Endometrium (tissue), 2 donors: ENCODE data around the gene PCBP2.
"Not testable (repeated sequence)": the region's sequence is repeated elsewhere in the genome, so short reads cannot be mapped to it uniquely, and the experiment has no call there.

Source experiments
- FAIRE-seq: peaks from 2 replicates; lab custom pipeline; 2012; peaks lifted over from hg19 to GRCh38; lab: Jason Lieb, UNC
- donor health status: control.
- donor health status: control.

Gene PCBP2

DNA sequence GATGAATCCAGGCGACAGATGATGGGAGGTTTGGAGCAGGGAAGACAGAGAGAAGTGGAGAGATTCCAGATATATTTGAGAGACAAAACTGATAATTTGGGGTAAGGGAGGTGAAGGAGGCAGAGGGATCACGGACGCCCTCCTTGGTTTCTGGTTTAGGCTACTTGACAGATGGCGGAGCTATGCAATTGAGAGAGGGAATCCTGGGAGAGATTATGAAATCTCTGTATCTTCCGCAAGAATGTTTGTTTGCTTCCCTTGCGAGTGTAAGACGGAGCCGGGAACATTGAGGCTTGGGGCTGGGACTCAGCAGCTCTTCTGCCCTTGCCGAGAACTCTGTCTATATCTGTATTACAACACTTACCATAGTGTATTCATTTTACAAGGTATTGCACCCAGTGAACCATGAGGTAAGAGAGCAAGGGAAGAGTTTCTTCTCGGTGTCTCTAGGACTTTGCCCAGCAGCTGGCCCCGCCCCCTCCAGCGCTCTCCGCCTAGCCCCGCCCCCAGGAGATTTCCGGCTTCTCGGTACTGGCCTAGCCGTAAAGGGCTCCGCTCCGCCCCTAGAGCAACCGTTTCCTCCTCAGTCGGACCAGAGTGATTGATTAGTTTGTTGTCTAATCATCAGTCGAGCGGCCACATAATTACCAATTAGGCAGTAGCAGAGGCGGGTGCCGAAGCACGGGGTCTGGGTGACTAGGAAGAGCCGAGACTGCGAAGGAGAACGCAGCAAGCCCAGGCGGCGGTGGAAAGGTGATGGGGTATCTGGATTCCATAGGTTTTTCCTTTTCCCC, 10.7 kb upstream of the PCBP2 start, which contains the start of gene PRR13:
TSS of gene PRR13 (plus strand) at position 695 of the 794 bp plus-strand sequence. CDS start 981 bp downstream, outside the sequence.
- FAIRE-seq = peak; percentile 62

DNA sequence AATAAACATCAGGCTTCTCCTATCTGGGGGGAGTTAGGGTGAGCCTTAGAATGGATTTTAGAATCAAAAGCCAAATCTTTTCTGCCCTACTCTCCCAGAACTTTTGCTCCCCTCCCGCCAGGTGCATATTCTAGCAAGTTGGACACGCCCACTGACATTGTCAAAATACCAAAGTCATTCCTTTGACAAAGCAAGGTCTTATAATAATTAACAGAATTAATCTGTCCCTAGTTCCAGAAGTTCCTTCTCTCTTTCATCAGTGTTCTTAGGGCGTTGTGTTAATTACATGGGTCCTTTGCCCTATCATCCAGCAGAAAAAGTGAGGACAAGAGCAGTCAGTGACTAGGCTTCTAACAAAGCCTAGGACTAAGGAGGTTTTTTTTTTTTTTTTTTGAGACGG, 7.9 kb upstream of the PCBP2 start:
- FAIRE-seq = no peak

GRCh38 chr12:53444593-53445325, 7.1 kb upstream of the PCBP2 start:
- not testable (repeated sequence) for FAIRE-seq

GRCh38 chr12:53450936-53451335, 966 bp upstream of the PCBP2 start:
- FAIRE-seq = no peak

GRCh38 chr12:53452159-53453077, 516 bp downstream of the PCBP2 start:
- no peak for FAIRE-seq

GRCh38 chr12:53453953-53454640, 2.2 kb downstream of the PCBP2 start:
- FAIRE-seq = no peak

GRCh38 chr12:53454707-53455106, 2.8 kb downstream of the PCBP2 start:
- no peak for FAIRE-seq

DNA sequence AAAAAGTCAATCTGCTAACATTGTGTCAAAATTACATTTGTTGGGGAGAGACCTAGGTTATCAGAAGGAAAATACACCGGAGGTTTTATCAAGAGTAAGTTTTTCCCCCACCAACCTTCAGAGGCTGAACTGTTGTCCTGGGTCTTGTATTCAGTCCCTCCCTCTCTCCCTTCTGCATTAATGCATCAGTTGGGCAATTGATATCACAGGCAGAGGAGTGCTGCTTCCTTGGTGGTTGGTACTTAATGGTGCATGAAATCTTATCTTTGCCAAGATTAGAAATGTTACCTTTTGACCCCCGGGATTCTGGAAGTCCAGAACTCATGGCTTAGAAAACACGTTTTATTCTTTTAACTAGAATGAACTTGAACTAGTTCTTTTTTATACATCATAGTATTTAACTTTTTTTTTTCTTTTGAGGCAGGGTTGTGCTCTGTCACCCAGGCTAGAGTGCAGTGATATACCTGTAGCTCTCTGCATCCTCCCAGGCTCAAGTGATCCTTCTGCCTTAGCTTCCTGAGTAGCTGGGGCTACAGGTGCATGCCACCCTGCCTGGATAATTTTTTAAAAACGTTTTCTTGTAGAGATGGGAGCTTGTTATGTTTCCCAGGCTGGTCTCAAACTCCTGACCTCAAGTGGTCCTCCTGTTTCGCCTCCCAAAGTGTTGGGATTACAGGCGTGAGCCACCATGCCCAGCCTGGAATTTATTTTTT, 4.9 kb downstream of the PCBP2 start:
- no peak for FAIRE-seq

GRCh38 chr12:53459097-53459496, 7.2 kb downstream of the PCBP2 start:
- FAIRE-seq = no peak

DNA sequence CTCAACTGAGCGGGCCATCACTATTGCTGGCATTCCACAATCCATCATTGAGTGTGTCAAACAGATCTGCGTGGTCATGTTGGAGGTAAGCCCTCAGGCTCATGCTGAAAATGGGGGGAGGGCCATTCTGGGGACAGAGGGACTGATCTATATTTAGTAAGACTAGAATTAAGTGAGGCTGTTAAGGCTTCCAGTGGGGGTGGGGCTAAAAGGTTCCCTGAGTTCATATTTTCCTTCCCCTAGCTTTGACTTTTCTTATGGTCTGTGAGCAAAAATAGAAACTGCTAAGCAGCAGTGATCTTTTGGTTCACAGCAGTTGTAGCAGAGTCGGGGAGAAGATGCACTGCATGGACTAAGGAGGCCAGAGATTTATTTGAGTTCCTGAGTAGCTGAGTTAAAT, 9.2 kb downstream of the PCBP2 start:
- FAIRE-seq = no peak

DNA sequence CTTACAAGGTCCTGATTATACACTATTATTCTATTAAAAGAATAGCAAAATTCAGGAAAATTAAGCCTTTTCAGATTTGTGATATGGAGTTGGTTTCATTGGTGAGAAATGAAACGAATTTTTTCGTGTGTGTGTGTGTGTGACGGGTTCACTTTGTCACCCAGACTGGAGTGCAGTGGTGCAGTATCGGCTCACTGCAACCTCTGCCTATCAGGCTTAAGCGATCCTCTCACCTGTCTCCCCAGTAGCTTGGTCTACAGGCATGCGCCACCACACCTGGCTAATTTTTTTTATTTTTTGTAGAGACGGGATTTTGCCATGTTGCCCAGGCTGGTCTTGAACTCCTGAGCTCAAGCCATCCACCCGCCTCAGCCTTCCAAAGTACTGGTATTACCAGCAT, 9.7 kb downstream of the PCBP2 start:
- FAIRE-seq = no peak

DNA sequence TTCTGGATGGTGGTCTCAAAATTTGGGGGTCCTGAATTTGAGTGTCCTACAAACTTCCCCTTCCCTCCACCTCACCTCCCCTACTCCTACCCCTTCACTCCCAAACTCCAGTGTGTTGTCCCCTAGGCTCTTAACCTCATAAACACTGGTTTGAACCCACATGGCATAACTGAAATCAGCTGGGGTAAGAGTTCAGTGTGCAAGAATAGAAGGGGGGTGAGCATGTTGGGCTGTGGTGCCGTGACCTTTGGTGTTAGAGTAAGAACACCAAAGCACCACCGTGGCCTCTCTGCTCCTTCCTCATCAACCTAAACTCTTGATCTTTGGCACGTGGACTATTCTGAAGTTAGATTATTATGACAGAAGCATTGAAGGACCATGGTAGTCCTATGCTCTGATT, 11.0 kb downstream of the PCBP2 start:
- no peak for FAIRE-seq

DNA sequence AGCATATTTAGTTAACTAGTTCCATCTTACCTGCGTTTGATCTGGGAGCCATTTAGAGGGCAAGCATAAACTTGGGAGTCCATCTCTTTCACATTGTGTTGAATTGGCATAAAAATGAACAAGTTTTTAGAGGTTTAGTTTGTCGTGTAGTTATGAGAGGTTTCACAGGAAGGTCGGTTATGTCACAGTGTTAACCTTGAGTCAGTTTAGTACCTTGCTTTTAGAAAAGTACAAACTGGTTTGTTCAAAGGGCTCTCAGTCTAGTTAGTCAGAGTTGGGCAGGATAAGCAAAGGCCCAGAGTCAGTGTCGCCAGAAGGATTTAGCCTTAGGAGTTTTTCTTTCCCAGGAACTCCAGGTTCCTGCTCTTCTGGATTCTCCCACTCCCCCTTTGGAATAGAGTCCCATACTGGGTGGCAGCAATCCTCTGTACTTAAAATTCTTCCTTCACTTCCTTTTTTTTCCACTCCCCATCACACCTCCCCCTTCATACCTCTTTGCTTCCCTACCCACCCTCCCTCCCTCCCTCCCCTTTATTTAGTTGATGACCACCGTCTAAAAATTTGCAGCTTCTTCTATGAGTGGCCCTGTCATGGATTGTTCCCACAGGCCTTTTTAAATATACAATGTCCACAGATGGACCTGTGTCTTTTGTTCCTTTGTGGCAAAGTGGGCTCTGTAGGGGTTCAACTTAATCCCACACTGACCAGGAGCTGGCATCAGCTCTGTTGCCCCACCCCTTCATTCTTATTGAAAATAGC, 12.1 kb downstream of the PCBP2 start:
- no peak for FAIRE-seq

- no peak for FAIRE-seq
These were observed 12.9 kb downstream of the PCBP2 start for GRCh38 chr12:53464685-53465418.

DNA sequence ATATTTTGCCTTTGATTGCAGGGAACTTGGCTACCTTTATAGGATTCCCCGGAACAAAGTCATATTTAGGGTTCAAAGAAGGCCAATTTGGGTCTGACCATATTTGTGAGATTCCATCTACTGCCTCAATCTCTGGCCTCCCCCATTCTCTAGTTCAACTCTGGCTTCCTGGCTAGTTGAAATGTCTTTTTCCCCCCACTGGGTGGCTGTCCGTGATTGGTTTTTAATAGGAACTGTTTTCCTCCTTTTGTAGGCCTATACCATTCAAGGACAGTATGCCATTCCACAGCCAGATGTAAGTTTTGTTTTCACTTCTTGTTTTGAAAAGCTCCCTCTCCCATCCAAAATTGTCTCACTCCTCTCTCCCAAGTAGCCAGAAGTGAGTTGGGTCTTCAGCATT, 13.8 kb downstream of the PCBP2 start:
- FAIRE-seq = no peak

DNA sequence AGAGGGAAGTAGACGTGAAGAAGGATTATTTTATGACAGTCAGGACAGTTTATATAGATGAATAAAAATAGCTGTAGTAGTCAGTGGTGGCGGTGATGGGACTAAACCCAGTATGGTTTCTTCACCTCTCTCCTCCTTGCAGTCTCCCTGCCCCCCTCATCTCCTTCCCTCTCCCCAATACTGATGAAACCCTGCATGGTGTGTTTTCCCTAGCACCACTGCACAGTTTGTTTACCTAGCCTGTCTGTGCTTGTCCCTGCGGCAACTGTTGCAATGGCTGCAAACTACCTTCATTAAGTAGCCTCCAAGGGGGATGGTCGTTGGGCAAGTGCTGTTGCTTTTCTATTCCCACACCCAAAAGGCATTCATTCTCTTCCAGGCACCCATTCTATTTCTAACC, 14.7 kb downstream of the PCBP2 start:
- no peak for FAIRE-seq

DNA sequence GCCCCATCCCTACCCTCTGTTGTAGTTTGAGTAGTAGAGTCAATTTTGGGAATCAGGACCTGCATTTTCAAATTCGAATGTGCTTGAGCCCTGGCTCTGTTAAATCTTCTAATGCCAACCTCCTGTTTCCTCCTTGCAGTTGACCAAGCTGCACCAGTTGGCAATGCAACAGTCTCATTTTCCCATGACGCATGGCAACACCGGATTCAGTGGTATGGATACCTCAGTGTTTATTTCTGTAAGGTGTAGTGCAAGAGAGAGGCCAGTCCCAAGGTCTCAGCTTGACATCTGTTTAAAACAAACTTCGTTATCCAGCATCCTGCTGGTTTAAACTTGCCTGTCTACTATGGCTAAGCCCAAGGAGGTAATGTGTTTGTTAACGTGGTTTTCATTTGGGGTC, 15.2 kb downstream of the PCBP2 start:
- no peak for FAIRE-seq

DNA sequence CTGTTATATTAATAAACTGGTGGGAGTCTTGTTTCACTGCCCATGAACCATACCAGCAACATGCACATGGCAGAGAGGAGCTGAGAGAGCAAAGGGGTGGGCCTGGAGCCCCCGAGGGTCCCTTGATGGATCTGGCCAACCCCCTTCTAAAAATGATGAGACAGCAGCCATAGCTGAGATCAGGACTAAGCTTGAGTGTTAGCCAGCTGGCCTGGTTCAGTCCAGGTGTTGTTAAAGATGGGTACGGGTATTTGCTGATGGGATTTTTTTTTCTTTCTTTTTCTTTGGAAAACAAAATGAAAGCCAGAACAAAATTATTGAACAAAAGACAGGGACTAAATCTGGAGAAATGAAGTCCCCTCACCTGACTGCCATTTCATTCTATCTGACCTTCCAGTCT, 16.0 kb downstream of the PCBP2 start:
- FAIRE-seq = no peak

- no peak for FAIRE-seq
These were observed 16.4 kb downstream of the PCBP2 start for GRCh38 chr12:53468282-53468681.
